SU-DHL-6 (cell line): Measurements from ENCODE around the gene AKT3.

Source experiments
- H2AFZ ChIP-seq: fragments of 200-600 bp; sonication (generic); 2 replicates; pipeline ENCODE4 v1.6.1; 2014; ENCODE audit warnings: low read depth, mild to moderate bottlenecking, moderate library complexity, mixed read lengths, antibody characterized with exemption, low read length; ENCODE audit not compliant: severe bottlenecking
- H3F3A ChIP-seq: fragments of 200-600 bp; shearing (Covaris generic); 2 replicates; pipeline ENCODE4 v1.6.0; 2016; ENCODE audit warnings: antibody characterized with exemption, mild to moderate bottlenecking; ENCODE audit not compliant: insufficient read depth
- H3K27ac ChIP-seq: fragments of 200-600 bp; sonication (generic); 2 replicates; pipeline ENCODE4 v1.5.1; 2016; ENCODE audit warnings: low read depth, mild to moderate bottlenecking, low read length, moderate library complexity, mixed read lengths
- H3K27me3 ChIP-seq: fragments of 200-600 bp; sonication (generic), shearing (Covaris generic); 2 replicates; pipeline ENCODE4 v1.6.0; 2014; ENCODE audit warnings: mild to moderate bottlenecking, low read length
- H3K36me3 ChIP-seq: fragments of 200-600 bp; sonication (generic); 2 replicates; pipeline ENCODE4 v1.6.1; 2014; ENCODE audit warnings: mild to moderate bottlenecking, low read length, mixed read lengths
- H3K4me2 ChIP-seq: fragments of 300-600, 200-600 bp; shearing (Covaris generic), sonication (generic); 2 replicates; pipeline ENCODE4 v1.6.0; 2014; ENCODE audit warnings: low read length, low read depth, mild to moderate bottlenecking; ENCODE audit not compliant: poor library complexity, severe bottlenecking
- H3K4me3 ChIP-seq: fragments of 200-600 bp; sonication (generic); 2 replicates; pipeline ENCODE4 v1.5.1; 2014; ENCODE audit warnings: antibody characterized with exemption, low read length, mild to moderate bottlenecking, mixed read lengths; ENCODE audit not compliant: insufficient read depth, poor library complexity, severe bottlenecking
- H3K79me2 ChIP-seq: fragments of 200-600 bp; sonication (generic); 2 replicates; pipeline ENCODE4 v1.6.1; 2014; ENCODE audit warnings: mild to moderate bottlenecking, low read length, moderate library complexity; ENCODE audit not compliant: insufficient read depth
- H3K9ac ChIP-seq: fragments of 200-600 bp; sonication (generic); 2 replicates; pipeline ENCODE4 v1.7.0; 2014; ENCODE audit warnings: mild to moderate bottlenecking, low read length
- H3K9me2 ChIP-seq: fragments of 200-600 bp; sonication (generic); replicated peaks from 2 replicates; pipeline ENCODE4 v1.6.1; 2014; ENCODE audit warnings: low read length; ENCODE audit not compliant: insufficient read depth
- H3K9me3 ChIP-seq: fragments of 200-600 bp; sonication (generic); 2 replicates; pipeline ENCODE4 v1.6.1; 2014; ENCODE audit warnings: low read length, mixed read lengths; ENCODE audit not compliant: insufficient read depth
- H4K20me1 ChIP-seq: fragments of 200-600 bp; sonication (generic); 2 replicates; pipeline ENCODE4 v1.6.1; 2014; ENCODE audit warnings: low read depth, mild to moderate bottlenecking, antibody characterized with exemption, low read length, moderate library complexity, mixed read lengths
- CTCF ChIP-seq: fragments of 200-600 bp; sonication (generic); IDR thresholded peaks from one replicate; pipeline ENCODE4 v1.5.1; 2017; ENCODE audit warnings: antibody characterized with exemption, mild to moderate bottlenecking, low read length, moderate library complexity; ENCODE audit not compliant: insufficient read depth, poor library complexity, severe bottlenecking
- EZH2phosphoT487 ChIP-seq: fragments of 200-600 bp; sonication (generic), shearing (Covaris generic); conservative IDR thresholded peaks from 2 replicates; pipeline ENCODE4 v1.6.1; 2018; ENCODE audit warnings: mild to moderate bottlenecking, antibody characterized with exemption, low read length, moderate library complexity, mixed read lengths

Gene AKT3

GRCh38 chr1:243457363-243457982 lies 392.6 kb downstream of the AKT3 start:
- Histone ChIP-seq H3K9ac (no peak overlapping the region), H3K79me2 (no peaks in the 10 kb centered on the region), H2AFZ (no peak overlapping the region), H3K9me2 (no peaks in the 10 kb centered on the region), H3K9me3 (no peaks in the 10 kb centered on the region), H3K4me2 (no peak overlapping the region), H3K27ac (no peak overlapping the region), H3K4me3 (no peak overlapping the region), H3K27me3 (no peaks in the 10 kb centered on the region), H4K20me1 (no peaks in the 10 kb centered on the region), H3K36me3 (no peaks in the 10 kb centered on the region), H3F3A (no peaks in the 10 kb centered on the region)
- TF ChIP-seq EZH2phosphoT487 (no peak), CTCF (no peak)

DNA sequence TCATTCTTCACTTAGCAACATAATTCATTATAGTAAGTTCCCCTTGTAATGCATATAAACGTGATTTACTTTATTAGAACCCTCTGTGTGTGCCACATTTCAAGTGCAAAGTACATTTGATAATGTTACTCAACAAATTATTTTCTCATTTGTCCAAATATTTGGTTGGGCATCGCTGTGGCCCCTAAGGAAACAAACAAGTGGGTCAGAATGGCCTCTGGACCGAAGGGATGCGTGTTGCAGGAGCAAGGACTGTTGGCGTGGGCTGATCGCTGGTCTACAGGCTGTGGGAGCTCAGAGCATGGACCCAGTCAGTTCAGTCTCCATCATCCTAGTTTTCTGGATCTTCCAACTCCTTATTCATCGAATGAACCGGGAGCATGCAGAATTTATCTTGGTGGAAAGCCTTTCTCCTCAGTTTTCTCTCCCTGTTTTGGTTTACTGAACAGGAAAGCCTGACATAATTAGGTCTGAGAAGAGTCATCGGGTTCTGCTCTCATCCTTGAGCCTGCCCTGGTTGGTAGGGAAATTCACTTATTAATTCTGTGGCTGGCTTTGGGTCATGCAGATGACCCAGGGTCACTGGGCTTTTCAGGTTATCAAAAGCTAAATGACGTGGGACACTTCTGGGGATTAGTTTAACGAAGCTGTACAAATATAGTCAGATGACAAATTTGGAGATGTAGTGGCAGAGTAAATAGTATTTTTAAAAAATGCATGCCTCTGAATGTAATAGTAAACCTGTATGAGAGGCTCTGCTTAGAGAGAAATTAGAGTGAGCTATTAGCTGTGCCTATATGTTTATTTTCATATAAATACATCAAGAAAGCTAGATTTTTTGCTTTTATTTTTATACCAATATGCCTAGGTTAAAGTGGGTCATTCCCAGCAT lies 394.0 kb downstream of the AKT3 start:
- Histone ChIP-seq H3K36me3 (no peaks in the 10 kb centered on the region), H4K20me1 (no peaks in the 10 kb centered on the region), H3F3A (no peaks in the 10 kb centered on the region), H3K9ac (no peak overlapping the region), H3K4me2 (no peak overlapping the region), H3K9me3 (no peaks in the 10 kb centered on the region), H3K27me3 (no peaks in the 10 kb centered on the region), H3K27ac (no peak overlapping the region), H3K79me2 (no peaks in the 10 kb centered on the region), H3K9me2 (no peaks in the 10 kb centered on the region), H2AFZ (no peak overlapping the region), H3K4me3 (no peak overlapping the region)
- no peak for TF ChIP-seq CTCF
- no peak for TF ChIP-seq EZH2phosphoT487

DNA sequence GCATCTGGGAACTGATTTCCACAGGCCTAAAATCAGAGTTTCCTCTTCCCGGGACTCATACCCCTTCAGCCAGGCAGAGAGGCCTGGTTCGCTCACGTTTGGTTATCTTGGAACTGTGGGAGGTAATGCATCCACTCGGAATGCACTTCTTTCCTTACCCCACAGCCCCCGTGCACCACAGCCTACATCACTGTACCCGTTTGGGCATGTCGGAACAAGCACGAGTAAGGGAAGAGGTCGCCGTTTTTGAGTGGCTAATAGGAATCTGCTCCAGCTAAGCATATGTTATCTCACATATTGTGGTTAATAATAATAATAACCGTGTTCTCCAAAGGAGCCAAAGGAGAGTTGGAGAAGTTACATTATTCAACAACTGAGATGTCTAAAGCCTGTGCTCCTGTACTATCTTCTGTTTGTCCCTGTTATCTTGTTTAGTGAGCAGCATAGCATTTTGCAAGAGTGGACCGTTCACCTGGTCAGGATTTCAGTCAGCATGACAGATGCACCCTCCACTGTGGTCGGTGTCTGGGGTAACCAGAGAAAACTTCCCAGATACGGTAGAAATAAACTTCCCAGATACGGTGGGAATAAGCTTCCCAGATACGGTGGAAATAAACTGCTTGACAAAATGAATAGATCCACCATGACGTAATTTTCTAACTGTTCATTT lies 395.6 kb downstream of the AKT3 start:
- no peaks in the 10 kb centered on the region for H3F3A ChIP-seq
- no peaks in the 10 kb centered on the region for H3K9me2 ChIP-seq
- H3K36me3 ChIP-seq, result no peaks in the 10 kb centered on the region
- no peak overlapping the region for H3K4me3 ChIP-seq
- no peaks in the 10 kb centered on the region for H3K9me3 ChIP-seq
- H3K79me2 ChIP-seq, result no peaks in the 10 kb centered on the region
- H3K4me2 ChIP-seq, result no peak overlapping the region
- no peak overlapping the region for H3K27ac ChIP-seq
- no peak overlapping the region for H3K9ac ChIP-seq
- H2AFZ ChIP-seq, result no peak overlapping the region
- no peaks in the 10 kb centered on the region for H4K20me1 ChIP-seq
- TF ChIP-seq CTCF (no peak), EZH2phosphoT487 (no peak)
- H3K27me3 ChIP-seq, result no peaks in the 10 kb centered on the region
